GOT3 (cell line): Measurements from ENCODE around the gene NDRG2.
"Not testable (repeated sequence)": the region's sequence is repeated elsewhere in the genome, so short reads cannot be mapped to it uniquely, and the experiment has no call there.

ENCODE experiments used
- DNase-seq: peaks from one replicate; lab custom pipeline; 2025; ENCODE audit warnings: mixed read lengths; lab: John Stamatoyannopoulos, UW

Gene NDRG2

DNA sequence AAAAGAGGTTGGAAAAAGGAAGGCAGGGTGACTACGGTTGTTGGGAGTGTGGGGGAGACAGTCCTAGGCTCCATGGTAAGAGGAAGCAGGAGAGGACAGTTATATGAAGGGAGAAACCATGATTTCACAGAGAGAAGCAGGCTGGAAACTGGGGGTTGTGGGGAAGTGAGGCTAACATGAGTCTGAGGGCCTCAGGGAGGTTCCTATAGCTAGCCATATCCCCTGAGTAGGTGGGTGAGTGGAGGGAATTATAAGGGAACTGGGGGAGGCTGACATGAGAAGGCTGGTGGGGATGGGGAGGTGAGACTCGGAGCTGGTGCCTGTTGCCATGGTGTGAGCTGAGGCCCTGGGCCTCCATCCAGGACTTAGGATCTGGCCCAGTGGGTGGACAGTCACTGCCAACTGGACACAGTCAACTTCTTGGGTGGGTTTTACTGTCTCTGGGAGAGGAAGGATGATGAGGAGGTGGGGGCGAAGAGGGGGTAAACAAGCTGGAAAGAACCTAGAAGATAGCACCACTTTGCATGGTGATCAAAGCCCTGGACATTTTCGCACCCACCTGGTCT, 8.4 kb upstream of the NDRG2 start:
- no peak for DNase-seq

DNA sequence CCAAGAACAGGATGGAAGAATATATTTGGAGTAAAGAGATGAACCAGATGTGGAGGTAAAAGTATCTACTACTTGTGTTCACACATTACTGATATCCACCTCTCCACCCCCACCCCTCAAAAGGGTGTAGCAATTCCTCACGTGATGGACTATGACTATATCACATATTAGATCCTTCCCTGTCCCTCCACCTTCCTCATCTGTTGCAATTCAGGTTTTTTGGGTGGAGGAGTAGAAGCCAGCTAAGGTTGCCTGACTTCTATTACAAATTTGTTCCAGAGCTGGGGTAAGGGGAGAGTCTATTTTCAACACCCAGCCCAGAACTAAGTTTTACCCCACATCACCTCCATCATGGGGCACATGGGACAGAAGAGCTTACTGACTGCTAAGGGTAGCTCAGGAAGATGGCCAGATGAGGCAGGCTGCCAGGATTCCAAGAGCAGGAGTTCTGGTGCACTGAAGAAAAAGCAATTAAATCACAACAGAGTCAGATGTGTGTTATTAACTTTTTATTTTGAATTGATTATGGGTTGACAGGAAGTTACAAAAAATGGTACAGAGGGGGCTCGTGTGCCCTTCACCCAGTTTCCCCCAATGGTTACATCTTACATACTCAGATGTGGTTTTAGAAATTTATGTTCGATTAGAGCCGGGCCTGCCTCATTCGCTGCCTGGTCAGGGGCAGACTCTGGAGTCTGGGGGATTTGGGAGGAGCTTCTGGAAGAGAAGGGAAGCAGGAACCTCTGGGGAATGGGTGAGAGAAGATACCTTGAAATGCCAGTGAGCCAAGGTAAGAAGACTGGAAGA, 7.7 kb upstream of the NDRG2 start:
- no peak for DNase-seq

DNA sequence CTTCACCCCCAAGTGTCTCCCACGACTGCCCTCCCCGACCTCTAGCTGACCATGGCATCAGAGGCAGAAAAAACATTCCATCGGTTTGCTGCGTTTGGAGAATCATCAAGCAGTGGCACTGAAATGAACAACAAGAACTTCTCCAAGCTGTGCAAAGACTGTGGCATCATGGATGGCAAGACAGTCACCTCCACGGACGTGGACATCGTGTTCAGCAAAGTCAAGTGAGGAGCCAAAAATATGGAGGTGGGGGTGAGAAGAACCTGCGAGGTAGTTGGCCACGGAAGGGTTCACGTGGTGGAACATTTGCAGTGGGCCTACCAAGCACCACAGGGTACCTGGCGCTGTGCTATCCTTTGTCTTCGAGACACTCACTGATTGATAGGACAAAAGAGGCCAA, 5.7 kb upstream of the NDRG2 start:
- no peak for DNase-seq

DNA sequence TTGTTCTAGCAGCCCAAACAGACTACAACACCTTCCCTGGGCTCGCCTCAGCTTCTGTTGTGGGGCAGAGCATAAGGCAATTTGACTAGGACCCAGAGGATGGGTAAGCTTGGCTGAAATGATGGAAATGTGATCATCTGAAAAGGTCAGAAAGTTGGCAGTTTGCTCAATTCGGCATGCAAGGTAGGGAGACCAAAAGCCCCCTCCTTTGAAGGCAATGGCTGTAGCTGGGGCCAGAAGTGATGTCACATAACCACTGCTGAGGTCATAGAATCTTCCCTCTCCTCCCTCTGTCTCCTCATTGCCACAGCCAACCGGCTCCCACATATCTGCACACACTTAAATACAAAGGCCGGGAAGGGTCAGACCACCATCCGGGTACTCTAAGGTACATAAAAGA, 5.1 kb upstream of the NDRG2 start, which contains the start of gene TPPP2:
TSS of gene TPPP2 (plus strand) at position 301 of the 400 bp plus-strand sequence. CDS start 365 bp downstream, outside the sequence.
- no peak for DNase-seq

DNA sequence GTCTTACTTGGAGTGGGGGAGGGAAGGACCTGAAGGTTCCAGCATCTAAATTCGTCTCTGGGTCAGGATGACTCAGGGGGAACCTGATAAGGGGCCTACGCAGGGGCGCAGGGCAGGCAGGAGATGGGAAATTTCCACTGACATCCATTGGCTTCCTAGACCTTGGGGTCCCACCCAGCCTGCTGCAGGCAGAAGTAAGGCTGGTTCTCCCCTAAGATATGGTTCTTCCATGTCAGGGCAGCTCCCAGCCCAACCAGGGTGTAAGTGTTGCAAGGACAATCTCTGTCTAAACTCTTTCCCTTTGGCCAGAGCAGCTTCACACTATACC, 2.1 kb upstream of the NDRG2 start:
- DNase-seq = no peak

DNA sequence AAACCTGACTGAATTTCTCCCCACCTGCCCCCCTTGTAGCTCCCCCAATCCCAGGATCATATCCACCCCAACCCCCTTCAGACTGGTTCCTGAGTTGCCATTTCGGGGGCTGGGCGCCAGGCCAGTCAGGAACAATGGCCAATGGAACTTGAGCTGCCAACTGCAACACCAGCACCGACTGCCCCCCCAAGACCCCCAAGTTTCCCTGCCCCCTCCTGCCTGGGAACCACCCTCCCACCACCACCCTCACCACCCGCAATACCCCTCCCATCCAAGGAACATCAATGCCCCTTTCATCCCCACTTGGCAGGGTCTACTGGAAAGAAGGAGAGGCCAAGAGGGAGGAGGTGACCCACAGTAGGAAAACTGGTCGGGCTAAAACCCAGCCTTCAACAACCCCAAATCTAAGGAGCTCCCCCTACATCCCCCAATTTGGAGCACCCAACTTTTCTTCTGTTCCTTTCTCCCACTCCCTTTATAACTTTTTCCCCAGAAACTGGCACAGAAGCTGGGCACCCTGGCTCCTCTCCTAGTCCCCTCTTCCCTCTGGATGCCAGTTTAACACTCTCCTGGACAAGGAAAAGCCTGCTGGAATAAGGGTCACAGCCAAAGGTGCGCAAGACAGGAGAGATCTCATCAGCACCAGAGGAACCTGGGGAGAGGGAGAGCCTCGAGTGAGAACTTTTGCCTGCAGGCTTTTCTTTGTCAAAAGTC, 1.6 kb upstream of the NDRG2 start:
- no peak for DNase-seq

DNA sequence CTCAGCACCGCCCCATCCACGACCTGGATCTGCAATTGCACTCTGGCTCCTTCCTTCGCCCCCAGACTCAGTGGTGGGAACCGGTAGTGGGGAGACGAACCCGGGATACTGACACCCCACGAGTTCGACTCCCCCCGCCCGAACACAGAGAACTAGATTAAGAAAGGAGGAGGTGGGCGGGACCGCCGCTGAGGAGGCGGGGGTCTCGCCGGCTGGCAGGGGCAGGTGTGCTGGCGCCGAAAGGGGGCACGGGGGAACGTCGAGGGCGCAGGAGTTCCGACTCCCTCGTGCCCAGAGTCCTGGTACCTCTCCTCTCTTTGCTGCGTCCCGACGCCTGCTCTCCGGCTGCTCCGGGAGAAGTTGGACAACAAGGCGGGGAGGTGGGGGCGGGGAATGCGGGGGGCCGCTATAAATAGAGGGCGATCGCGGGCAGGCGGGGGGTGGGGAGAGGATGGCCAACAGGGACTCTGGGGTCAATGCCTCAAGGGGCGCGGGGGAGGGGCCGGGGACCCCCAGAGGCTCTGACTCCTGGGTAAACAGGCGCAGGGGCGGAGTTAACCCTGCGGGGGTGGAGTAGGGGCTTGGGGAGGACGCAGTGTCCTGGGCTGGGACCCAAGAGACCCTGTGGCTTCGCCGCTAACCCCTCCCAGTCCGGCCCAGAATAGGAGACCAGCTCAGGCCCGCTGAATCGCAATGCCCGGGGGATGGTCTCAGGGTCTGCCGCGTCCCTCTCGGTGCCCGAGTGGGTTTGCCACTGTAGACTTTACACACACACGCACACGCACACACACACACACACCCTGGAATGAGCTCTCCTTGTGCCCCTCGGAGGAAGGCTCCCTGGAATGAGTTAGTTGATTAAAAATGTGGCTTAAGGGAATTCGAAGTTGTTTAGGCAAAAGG, 761 bp upstream of the NDRG2 start:
- no peak for DNase-seq

DNA sequence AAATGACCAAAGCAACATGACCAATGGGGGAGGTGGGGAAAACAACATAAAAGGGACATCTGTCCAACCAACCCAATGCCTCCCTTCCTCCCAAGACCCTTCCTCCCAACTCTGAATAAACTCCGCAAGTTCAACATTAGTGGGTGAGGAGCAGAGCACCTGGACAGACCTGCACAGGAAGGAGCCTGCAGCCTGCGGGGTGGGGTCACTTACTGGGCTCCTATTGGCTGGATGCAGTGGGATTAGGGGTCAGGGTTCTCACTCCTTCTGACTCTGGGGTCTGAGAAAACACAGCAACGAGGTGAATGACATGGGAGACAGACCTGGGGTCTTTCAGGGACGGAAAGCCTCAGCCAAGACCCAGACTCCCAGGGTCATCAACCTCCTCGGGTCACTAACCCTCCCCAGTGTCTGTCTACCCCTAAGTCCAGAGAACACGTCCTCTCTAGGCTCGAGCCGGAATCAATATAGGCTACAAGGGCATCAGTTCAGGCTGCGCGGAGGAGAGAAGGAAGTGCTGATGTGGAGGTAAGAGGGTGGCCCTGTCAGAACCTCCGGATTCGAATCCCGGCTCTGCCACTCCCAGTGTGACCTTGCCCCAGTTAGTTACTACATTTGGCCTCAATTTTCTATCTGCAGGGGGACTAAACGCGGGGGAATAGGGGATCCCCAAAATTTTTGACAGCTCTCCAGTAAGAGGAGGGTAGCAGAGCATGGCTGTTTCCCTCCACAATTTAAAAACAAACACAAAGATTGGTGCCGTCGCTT, 860 bp downstream of the NDRG2 start:
- DNase-seq = no peak

DNA sequence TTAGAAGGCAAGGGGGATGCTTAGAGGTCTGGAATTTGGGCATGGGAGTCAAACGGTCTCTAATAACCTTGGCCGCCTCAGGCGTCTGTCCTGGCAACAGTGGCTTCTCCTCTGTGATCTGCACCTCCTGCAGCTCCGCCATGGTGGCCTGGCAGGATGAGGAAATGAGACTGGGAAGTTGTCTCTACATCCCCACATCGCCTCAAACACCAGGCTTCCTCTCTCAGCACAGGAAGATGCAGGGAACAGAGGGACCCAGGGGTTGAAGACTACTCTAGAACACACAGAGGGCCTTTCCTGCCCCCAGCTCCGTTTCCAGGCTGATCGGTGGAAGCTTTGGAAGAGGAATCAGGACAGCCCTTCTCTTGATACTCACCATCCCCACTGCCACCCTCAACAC, 1.7 kb downstream of the NDRG2 start:
- no peak for DNase-seq

DNA sequence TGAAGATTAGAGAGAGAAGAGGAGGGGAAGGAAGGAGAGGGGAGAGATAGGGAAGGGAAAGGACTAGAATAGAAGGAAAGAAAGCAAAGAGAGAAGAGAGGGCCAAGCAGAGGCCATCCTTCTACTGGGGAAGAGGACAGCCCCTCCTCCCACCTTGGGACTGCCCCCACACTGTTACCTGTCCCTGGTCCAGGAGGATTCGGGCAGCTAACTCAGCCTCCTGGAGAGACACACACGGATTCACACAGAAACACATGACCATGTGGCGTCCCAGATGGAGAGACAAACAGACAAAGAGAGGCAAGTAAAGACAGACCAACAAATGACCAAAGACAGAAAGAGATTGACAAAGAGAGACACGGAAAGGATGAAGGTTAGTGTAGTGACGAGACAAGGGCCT, 2.2 kb downstream of the NDRG2 start:
- no peak for DNase-seq

DNA sequence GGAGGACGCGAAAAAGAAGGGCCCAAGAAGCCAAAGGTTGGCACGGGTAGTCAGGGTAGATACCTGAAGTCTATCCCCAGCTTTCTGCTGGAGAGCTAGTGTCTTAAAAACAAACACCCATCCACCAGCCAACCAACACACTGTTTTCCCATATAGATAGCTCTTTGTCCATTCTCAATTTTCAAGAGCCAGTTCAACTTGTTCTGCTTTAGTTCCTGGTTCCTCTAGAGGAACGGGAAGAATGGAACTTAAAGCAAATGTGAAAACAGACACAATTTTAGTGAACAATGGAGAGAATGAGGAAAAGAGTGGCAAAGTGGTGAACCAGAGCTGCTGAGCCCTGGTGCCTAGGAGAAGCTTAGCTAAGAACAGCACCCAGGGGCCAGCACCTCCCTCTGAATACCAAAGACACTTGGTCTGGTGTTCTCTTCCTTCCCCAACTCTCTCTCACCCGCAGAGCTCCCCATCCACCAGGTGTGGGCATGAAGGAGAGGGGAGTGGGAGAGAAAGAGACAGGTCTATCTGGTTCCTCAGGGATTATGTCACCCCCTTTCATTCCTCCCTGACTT, 3.8 kb downstream of the NDRG2 start:
- no peak for DNase-seq

DNA sequence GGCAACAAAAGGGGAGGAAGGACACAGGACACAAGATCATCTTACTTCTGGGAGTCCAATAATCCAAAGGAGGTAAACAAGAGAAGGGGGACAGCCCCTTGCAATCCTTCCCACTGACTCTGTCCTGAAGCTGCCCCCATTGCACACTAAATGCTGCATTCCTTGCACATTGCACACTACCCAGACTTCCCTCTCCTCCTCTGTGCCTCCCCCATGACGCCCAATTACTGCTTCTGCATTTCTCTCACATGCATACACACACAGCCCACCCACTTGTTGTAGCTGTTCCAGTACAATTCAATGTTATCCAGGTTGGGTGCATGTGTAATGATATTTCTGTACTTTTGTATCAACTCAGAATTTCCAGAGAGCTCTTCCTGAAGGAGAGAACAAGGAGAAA, 5.5 kb downstream of the NDRG2 start:
- no peak for DNase-seq

DNA sequence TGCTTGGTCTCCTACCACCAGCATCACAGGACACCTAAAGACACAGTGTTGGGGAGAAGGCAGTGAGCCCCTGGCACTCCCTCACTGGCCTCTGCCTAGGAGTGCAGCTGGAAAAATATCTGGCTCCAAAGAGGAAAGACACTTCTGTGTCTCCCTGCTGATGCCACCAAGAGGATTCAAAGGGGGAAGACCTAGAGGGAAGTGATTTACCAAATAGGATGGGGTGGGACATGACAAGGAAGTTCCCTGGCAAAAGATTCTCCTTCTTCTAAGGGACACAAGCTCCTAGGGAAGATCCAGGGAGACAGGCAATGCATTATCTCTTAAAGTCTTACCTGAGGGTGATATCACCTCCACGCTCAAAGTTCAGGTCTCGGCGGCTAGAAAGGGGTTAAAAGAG, 6.1 kb downstream of the NDRG2 start:
- DNase-seq = no peak

DNA sequence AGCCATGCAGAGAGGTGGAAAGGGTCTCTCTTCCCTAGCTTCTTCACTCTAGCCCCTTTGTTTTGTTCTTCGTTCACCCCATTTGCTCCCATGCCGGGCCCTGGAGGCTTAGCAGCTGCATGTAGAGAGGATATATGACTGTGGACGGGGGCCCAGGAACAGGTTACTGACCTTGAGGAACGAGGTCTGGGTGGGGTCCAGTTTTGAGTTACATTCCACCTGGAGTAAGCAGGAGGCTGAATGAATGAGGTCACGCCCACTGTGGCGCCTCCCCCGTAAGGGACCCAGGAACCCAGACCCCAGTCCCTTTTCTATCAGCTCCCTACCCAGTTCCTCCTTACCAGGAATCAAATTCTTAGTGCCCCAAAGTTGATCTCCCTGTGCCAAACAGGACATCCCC, 6.6 kb downstream of the NDRG2 start:
- no peak for DNase-seq

DNA sequence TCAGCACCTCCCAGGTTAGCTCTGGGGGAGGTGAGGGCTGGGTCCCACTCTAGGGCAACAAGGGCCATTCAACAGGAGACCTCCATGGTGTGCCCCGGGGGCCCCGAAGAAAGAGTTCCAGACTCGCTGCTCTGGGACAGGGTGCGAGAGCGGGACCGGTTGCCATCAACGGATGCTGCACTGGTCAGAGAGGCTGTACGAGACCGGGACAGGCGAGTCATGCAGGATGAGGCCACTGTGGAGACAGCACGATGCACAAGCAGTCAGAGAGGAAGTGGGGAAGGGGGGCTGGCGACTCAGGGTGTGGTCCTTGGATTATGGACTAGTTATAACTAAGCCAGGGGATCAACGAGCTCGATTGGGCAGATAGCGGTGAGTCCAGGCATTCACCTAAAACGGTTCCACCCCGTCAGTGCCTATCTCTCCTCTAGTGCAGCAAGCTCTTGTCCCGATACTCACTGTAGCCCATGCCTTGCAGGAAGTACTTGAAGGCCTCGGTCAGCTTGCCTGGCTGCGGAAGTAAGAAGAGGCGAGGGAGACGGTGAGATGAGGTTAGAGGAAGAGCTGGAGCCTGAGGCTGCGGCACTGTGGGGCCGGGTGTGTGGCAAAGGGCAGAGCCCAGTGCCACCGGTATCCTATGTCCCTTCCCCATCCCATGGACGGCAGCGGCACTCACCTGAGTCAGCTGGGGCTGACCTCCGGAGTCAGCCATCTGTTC, 7.2 kb downstream of the NDRG2 start:
- DNase-seq = no peak

DNA sequence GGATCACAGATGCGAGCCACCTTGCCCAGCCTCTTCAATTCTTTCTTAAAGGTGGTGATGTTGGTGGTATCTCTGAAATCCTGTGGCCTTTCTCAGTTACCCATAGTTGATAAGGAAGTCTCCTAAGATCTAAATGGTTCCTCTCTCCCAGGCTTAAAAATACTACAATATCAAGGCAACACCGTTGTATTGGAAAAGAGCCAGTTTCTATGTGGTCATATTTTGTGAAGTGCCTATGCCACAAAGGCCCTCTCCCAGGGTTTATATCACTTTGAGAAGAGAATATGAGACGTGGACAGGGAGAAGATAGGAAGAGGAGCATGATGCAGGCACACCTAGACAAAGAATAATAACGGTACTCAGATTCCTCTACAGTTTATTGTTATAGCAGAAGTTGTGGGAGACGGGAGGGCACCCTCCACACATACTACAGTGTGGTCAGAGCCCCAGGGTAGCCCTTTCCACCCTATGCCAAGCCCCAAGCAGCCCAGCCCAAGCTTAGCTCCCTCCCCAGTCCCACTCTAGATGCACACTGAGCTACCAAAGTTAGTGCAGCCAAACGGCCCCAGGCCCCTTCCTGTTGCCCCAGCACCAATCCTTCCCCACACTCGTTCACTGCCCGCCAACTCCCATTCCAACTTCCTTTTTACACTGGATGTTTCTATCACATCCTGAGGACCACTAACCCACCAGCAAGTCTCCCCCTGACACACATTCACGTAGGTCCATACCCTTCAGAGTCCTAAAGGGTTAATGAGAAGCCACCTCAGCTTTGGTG, 8.3 kb downstream of the NDRG2 start:
- DNase-seq = no peak

DNA sequence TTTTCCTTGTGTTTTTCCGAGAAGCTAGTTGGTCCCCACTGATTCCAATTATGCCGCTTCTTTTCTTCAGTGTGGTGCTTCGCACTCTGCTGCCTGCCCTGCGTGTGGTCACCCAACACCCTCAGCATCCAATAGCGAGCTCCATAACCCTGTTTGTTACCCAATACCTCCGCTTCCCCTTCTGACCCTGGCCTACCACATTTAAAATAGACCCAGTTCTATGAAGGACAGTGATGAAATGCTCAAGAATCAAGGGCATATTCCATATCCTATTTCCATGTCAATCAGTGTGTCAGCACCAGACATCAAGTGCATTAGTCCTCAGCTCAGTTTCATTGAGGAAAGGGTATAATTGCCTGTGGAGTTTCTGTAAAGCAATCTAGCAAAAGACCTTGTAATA, 9.5 kb downstream of the NDRG2 start:
- DNase-seq = no peak

DNA sequence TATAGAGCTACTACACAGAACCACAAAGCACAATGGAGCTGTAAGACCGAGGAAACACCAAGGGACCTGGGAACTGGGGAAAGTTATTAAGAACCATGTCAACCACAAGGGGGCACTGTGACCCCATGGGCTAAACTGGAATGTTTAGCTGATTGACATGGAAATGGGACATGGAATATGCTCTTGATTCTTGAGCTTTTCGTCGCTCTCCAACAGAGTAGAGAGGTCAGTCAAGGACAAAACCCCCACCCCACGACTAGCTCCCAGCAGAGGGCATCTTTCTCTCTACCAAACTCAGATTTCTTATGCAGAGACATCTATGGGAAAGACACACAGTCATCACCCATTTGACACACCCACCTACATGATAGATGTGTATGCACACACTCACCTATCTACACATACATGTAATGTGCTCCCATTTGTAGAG, 10.1 kb downstream of the NDRG2 start:
- DNase-seq = no peak

DNA sequence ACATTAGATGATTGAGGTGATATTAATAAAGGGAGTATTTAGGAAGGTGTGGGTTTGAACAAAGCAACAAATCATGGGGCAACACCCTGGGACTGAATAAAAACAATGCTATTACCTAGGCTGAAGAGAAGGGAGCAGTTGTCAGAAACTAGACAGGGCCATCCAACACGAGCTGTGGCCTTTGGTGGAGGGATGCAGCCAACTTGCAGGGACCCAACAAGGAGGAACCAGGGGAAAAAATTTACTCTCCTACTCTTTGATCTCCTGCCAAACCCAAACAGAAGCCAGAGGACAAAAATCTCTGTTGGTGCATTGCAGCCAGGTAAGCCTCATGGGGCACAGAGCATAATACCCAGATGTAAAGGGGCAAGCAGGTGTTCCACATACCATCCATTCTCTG, 13.7 kb downstream of the NDRG2 start:
- DNase-seq = no peak

DNA sequence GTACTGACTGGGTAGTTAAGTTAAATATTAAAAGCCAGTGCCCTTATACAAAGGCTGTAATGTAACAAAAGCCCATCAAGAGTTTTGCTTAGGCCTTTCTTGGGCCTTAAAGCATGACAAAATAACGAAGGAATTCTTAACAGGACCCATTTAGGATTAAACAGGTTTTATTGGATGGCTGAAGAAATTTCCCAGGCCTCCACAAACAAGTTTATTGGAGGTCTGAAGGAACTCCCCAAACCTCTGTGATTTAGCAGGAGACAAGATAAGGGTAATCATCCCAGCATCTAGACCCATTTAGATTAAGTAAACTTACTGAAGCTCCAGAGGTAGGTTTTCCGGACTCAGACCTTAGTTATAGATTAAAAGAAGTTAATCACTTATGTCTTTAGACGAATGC, 15.1 kb downstream of the NDRG2 start:
- DNase-seq = not testable (repeated sequence)
